Transverse colon (tissue), 4 donors: ENCODE data around the gene CST7. TPM values are rescaled to one million over a fixed set of nuclear protein-coding genes. Genes with fewer than 3 reads are reported as not detected.

Experiments
- DNase-seq: peaks from one replicate; pipeline ENCODE4 v3.0.0-alpha.2; 2019
- H3K27ac ChIP-seq, 4 donors: fragments of 200-600 bp; sonication (generic); 2 replicates each; pipeline ENCODE4 v1.5.1; 2016 to 2018; ENCODE audit warnings: inconsistent platforms in 4 of 4
- H3K27me3 ChIP-seq: fragments of 200-600 bp; sonication (generic); 2 replicates; pipeline ENCODE4 v1.5.1; 2017; ENCODE audit warnings: inconsistent platforms
- H3K36me3 ChIP-seq, 4 donors: fragments of 200-600 bp; sonication (generic); 2 replicates each; pipeline ENCODE4 v1.5.1; 2017 to 2019; ENCODE audit warnings: inconsistent platforms in 4 of 4
- H3K4me1 ChIP-seq, 4 donors: fragments of 200-600 bp; sonication (generic); 2 replicates each; pipeline ENCODE4 v1.5.1; 2017 to 2020; ENCODE audit warnings: inconsistent platforms in 4 of 4
- H3K4me3 ChIP-seq, 4 donors: fragments of 200-600 bp; sonication (generic); 1 replicate in 1 of 4; 2 replicates in 3 of 4; pipeline versions ENCODE4 v1.5.1 to v1.6.1; 2017 to 2019; ENCODE audit warnings: inconsistent platforms in 4 of 4
- H3K9me3 ChIP-seq, 2 donors: fragments of 200-600 bp; sonication (generic); 2 replicates each; pipeline ENCODE4 v1.5.1; 2017 to 2019; ENCODE audit warnings: inconsistent platforms in 2 of 2
- EP300 ChIP-seq: sonication (generic); formaldehyde crosslinking; IDR thresholded peaks from one replicate; pipeline ENCODE4 v1.6.1; 2017; ENCODE audit warnings: antibody characterized with exemption, low read depth
- POLR2A ChIP-seq: fragments of 450-650 bp; IDR thresholded peaks from one replicate; pipeline ENCODE4 v1.6.1; 2016; ENCODE audit warnings: antibody characterized with exemption, mild to moderate bottlenecking, moderate library complexity
- POLR2AphosphoS5 ChIP-seq, 3 donors: sonication (generic); formaldehyde crosslinking; IDR thresholded peaks; one replicate each; pipeline ENCODE4 v1.6.1; 2016; ENCODE audit warnings: antibody characterized with exemption in 3 of 3
- WGBS, 2 donors: methylation state at CpG; one replicate each; pipeline ENCODE4 v1.1.5; 2018; ENCODE audit warnings: low coverage in 1 of 2; 5-methylcytosine and 5-hydroxymethylcytosine counted together
- in situ Hi-C, 4 donors: fragments of 200-750 bp; cut with MboI; loops; one replicate each; pipeline versions ENCODE4 v1.15.0 to v1.15.1; 2017; ENCODE audit warnings: low sequenced_read_pairs in 3 of 4, low pct_ligation_motif_present in 1 of 4, low pct_unique_long_range_greater_than_20kb in 1 of 4
- intact Hi-C: fragments of 100-400 bp; cut with DNase I; formaldehyde crosslinking; loops from one replicate; pipeline ENCODE4 v1.15.1; 2023; ENCODE audit warnings: low total_unique reads
- total RNA-seq, 4 donors: library from RNA; depleted of rRNA; stranded (reverse); fragments of >200 nt; gene quantifications; one replicate each; pipeline ENCODE4 v1.1.0, GENCODE V29; 2016
- TF ChIP-seq, protein P1 (sequence below), 5 experiments: fragments of 200-600 bp in 3 of 5; fragments of 450-650 bp in 2 of 5; sonication (generic) in 3 of 5; IDR thresholded peaks; 1 replicate in 2 of 5; 2 replicates in 3 of 5; pipeline ENCODE4 v1.5.1; 2016 to 2017; ENCODE audit warnings: antibody characterized with exemption in 5 of 5, inconsistent platforms in 3 of 5, mild to moderate bottlenecking in 2 of 5, moderate library complexity in 1 of 5

CST7 gene
- total RNA-seq, 4 donors from 2014 or later = 3.2 to 3.3 TPM; not detected in 2

DNA sequence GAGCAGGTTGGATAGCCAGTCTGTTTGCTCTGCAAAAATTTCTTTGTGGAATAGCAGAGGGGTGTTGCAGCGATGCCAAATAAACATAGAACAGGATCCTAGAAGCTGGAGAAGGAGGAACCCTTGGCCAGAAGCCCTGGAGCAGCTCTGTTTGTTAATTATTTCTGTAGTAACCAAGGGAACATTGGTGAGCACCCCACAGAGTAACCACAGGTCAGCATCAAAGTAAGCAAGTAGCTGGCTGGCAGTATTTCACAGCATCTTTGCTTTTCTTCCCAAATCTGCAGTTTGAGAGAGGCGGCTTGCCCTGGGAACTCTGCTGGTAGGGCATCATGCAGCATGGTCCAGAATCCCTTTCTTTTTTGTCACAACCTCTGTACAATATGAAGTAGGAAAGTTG is 56.2 kb downstream of the CST7 start:
- TF ChIP-seq, protein P1, sequence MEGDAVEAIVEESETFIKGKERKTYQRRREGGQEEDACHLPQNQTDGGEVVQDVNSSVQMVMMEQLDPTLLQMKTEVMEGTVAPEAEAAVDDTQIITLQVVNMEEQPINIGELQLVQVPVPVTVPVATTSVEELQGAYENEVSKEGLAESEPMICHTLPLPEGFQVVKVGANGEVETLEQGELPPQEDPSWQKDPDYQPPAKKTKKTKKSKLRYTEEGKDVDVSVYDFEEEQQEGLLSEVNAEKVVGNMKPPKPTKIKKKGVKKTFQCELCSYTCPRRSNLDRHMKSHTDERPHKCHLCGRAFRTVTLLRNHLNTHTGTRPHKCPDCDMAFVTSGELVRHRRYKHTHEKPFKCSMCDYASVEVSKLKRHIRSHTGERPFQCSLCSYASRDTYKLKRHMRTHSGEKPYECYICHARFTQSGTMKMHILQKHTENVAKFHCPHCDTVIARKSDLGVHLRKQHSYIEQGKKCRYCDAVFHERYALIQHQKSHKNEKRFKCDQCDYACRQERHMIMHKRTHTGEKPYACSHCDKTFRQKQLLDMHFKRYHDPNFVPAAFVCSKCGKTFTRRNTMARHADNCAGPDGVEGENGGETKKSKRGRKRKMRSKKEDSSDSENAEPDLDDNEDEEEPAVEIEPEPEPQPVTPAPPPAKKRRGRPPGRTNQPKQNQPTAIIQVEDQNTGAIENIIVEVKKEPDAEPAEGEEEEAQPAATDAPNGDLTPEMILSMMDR (IDR thresholded peaks at IDR 0.05) = no peak
- TF ChIP-seq POLR2AphosphoS5 (IDR thresholded peaks at IDR 0.05) (no peak), EP300 (no peak)
- in situ Hi-C loops (loop anchor here in 1 of 4 donors (25.0 kb wide), 1 partner anchor 157 kb away; no protein-coding TSS in a partner anchor), intact Hi-C loops (no loop called here)
- WGBS, 2 donors = 14 to 44% methylated on average over 1 to 2 of the region's 2 CpGs
- Histone ChIP-seq H3K4me1 (peaks cover 0 to 21% (median 8%) of the 10 kb centered on the region in 4 donors), H3K27ac (peak overlapping the region in 3 of 4 donors; percentile 64 to 75 (median 69)), H3K4me3 (no peak overlapping the region), H3K9me3 (no peaks in the 10 kb centered on the region), H3K36me3 (peaks cover 0 to 16% (median 4%) of the 10 kb centered on the region in 4 donors), H3K27me3 (no peaks in the 10 kb centered on the region)
- DNase-seq = peak; percentile 40

DNA sequence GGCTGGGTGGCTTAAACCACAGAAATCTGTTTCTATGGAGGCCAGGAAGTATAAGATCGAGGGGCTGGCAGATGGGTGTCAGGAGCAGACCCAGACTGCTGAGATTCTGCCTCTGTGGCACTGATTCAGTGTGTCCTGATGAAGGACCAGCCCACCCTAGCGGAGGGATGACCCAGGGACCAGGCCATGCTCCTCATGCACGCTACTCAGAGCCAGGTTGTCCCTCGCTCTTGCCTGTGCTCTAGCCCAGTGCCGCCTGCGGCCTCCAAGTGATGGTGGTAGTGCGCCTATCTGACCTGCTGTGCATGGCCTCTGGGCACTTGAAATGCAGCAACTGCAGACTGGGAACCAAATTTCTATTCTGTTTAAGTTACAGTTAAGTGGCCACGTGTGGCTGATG is 56.6 kb downstream of the CST7 start:
- Histone ChIP-seq H3K4me3 (no peak overlapping the region), H3K9me3 (no peaks in the 10 kb centered on the region), H3K27ac (peak overlapping the region in 3 of 4 donors; percentile 64 to 75 (median 69)), H3K27me3 (no peaks in the 10 kb centered on the region), H3K36me3 (peaks cover 0 to 16% (median 4%) of the 10 kb centered on the region in 4 donors), H3K4me1 (peaks cover 0 to 17% (median 8%) of the 10 kb centered on the region in 4 donors)
- no peak for TF ChIP-seq POLR2A
- TF ChIP-seq EP300 = no peak
- TF ChIP-seq, protein P1 (IDR thresholded peaks at IDR 0.05) = no peak
- TF ChIP-seq POLR2AphosphoS5 (IDR thresholded peaks at IDR 0.05) = no peak
- in situ Hi-C loops = loop anchor here in 1 of 4 donors (25.0 kb wide), 1 partner anchor 157 kb away; no protein-coding TSS in a partner anchor
- intact Hi-C loops = no loop called here
- no peak for DNase-seq
- WGBS, 2 donors = 91% methylated on average over 8 of the region's 8 CpGs; no CpG with 5 or more reads in 1 of the 2 donors

DNA sequence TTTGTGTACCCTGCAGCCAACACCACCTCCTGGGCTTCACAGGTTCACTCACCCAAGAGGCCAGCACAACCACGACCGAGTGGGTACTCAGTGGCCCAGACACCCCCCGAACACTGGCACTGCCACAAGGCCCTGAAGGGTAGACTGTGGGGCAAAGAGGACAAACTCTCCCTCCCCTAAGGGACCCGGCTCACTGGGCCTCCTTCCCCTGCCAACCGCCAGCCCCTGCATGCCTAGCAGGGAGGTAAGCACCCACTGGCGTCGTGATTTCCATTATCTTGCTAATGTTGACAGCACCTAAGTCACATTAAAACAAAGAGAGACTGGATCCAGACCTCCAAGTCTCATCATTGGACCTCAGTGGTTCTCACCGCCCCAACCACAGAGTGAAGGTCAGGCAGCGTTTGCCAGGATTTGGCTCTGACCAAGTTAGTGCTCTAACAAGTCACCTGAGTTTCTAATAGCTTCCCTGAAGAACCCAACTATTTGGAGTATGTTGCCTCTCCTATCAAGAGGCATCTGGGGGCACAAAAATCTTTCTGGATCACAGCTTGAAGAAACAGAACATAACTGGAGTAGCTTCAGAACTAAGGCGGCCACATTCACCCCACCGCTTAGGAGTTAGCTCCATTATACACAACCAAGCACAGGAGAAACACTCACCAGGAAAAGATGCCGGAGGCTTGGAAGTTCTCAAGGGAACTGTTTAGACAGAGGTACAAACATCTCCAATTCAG is 57.5 kb downstream of the CST7 start:
- Histone ChIP-seq H3K4me1 (peaks cover 0 to 14% (median 6%) of the 10 kb centered on the region in 4 donors), H3K27ac (peak overlapping the region; percentile 8 to 75 (median 66)), H3K4me3 (no peak overlapping the region), H3K9me3 (no peaks in the 10 kb centered on the region), H3K36me3 (peaks cover 0 to 16% (median 5%) of the 10 kb centered on the region in 4 donors), H3K27me3 (no peaks in the 10 kb centered on the region)
- TF ChIP-seq, protein P1 (IDR thresholded peaks at IDR 0.05) = no peak
- TF ChIP-seq POLR2A (no peak), POLR2AphosphoS5 (IDR thresholded peaks at IDR 0.05) (no peak), EP300 (no peak)
- intact Hi-C loops = no loop called here
- in situ Hi-C loops = loop anchor here in 1 of 4 donors (25.0 kb wide), 1 partner anchor 156 kb away; no protein-coding TSS in a partner anchor
- no peak for DNase-seq
- 89 to 90% methylated on average over 4 to 12 of the region's 12 CpGs for whole genome bisulfite sequencing, 2 donors

DNA sequence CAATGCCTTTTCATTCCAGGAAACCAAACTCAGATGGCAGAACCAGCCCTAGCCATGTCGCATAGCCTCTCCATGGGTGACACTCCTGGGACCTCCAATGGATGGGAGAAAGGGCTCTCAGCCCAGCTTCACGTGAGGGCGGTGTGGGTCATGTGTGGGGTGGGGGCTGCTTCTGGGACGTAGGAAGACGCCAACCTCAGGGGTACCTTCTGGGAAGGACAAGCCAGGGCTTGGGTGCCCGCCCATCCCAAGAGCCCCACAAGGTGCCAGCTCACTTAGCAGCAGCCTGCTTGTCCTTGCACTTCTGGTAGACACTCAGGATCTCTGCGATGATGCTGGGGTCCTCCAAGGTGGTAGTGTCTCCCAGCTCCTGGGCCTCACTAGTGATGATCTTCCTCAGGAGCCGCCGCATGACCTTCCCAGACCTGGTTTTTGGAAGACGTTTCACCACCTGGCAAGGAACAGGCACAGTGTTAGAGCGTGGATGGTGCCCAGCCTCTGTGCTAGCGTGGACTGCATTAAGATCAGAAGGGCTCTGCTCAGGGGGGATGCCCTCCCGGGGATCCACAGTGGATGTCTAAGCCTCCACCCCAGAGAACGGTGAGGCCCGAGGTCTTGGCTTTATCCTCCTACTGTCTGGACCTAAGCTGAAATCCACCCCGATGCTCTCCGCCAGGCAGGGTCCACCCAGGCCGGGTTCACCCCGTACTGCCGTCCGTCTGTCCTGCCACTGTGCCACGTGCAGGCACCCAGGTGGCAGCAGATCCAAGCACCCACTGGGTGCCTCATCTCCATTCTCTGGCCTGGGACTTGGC is 58.6 kb downstream of the CST7 start:
- DNase-seq = no peak
- no peak overlapping the region for H3K4me3 ChIP-seq
- H3K36me3 ChIP-seq = peaks cover 0 to 19% (median 8%) of the 10 kb centered on the region in 4 donors
- intact Hi-C loops = no loop called here
- H3K27me3 ChIP-seq = no peaks in the 10 kb centered on the region
- in situ Hi-C loops = loop anchor here in 1 of 4 donors (25.0 kb wide), 1 partner anchor 155 kb away; no protein-coding TSS in a partner anchor
- H3K4me1 ChIP-seq = peaks cover 0 to 14% (median 6%) of the 10 kb centered on the region in 4 donors
- WGBS, 2 donors = 93% methylated on average over 22 of the region's 22 CpGs; no CpG with 5 or more reads in 1 of the 2 donors
- TF ChIP-seq POLR2A = no peak
- H3K9me3 ChIP-seq = no peaks in the 10 kb centered on the region
- H3K27ac ChIP-seq = no peak overlapping the region
